Activated CD4-positive, alpha-beta T cell treated with anti-CD3 and anti-CD28 coated beads, Interleukin-2, Interleukin-4, amounts not matched to agents 100 ng/mL and 50 ng/mL, durations not matched to agents 16 hours and 8 hours (primary cell): ENCODE measurements around the gene DNM1L.
"Not testable (repeated sequence)": the region's sequence is repeated elsewhere in the genome, so short reads cannot be mapped to it uniquely, and the experiment has no call there.

ENCODE experiments used
- DNase-seq: peaks from one replicate; pipeline ENCODE4 v3.0.0-alpha.2; 2020; ENCODE audit warnings: low spot score

Gene DNM1L

GRCh38 chr12:32697445-32697844, 18.3 kb downstream of the DNM1L start:
- DNase-seq: no peak

GRCh38 chr12:32698285-32698684, 19.2 kb downstream of the DNM1L start:
- DNase-seq: no peak

GRCh38 chr12:32699437-32699836, 20.3 kb downstream of the DNM1L start:
- DNase-seq: not testable (repeated sequence)

- DNase-seq: no peak
These were observed 23.4 kb downstream of the DNM1L start for GRCh38 chr12:32702473-32702872.

GRCh38 chr12:32702946-32703345, 23.8 kb downstream of the DNM1L start:
- no peak for DNase-seq

GRCh38 chr12:32705783-32706182, 26.7 kb downstream of the DNM1L start:
- no peak for DNase-seq

- no peak for DNase-seq
These were observed 27.4 kb downstream of the DNM1L start for GRCh38 chr12:32706335-32707024.

- no peak for DNase-seq
These were observed 29.8 kb downstream of the DNM1L start for GRCh38 chr12:32708926-32709325.

- DNase-seq: no peak
These were observed 35.7 kb downstream of the DNM1L start for GRCh38 chr12:32714772-32715171.

- DNase-seq: no peak
These were observed 39.8 kb downstream of the DNM1L start for GRCh38 chr12:32718926-32719325.

- DNase-seq: not testable (repeated sequence)
These were observed 46.2 kb downstream of the DNM1L start for GRCh38 chr12:32725308-32725707.

- no peak for DNase-seq
These were observed 47.2 kb downstream of the DNM1L start for GRCh38 chr12:32726286-32726685.

- DNase-seq: no peak
These were observed 48.1 kb downstream of the DNM1L start for GRCh38 chr12:32727237-32727636.

- DNase-seq: no peak
These were observed 55.9 kb downstream of the DNM1L start for GRCh38 chr12:32734952-32735351.

- no peak for DNase-seq
These were observed 57.3 kb downstream of the DNM1L start for GRCh38 chr12:32736445-32736844.

- DNase-seq: no peak
These were observed 58.6 kb downstream of the DNM1L start for GRCh38 chr12:32737715-32738114.

- DNase-seq: no peak
These were observed 60.2 kb downstream of the DNM1L start for GRCh38 chr12:32739279-32739678.

GRCh38 chr12:32742133-32742532, 63.0 kb downstream of the DNM1L start:
- no peak for DNase-seq

- DNase-seq: no peak
These were observed 64.2 kb downstream of the DNM1L start for GRCh38 chr12:32743264-32743663.

GRCh38 chr12:32753605-32754004, 74.5 kb downstream of the DNM1L start:
- no peak for DNase-seq

- peak; percentile 8 for DNase-seq
These were observed 75.0 kb downstream of the DNM1L start for GRCh38 chr12:32754111-32754510.

GRCh38 chr12:32755051-32755653, 76.1 kb downstream of the DNM1L start:
- peak; percentile 82 for DNase-seq

GRCh38 chr12:32755654-32756475, 76.8 kb downstream of the DNM1L start, which contains the start of gene YARS2:
YARS2 (minus strand) TSS chr12:32755897; CDS start chr12:32755874, 23 bp downstream.
- DNase-seq: peak; percentile 93
